Skeletal muscle cell (primary cell): Measurements from ENCODE around the gene ARHGAP27.

ENCODE experiments used
- DNase-seq: peaks from one replicate; pipeline ENCODE4 v3.0.0-alpha.2; 2010; ENCODE audit warnings: low read depth
- H3K4me3 ChIP-seq: 2 replicates; pipeline ENCODE4 v1.5.1; 2011; ENCODE audit warnings: low read depth, mild to moderate bottlenecking, control low read depth, low read length, moderate library complexity

The ARHGAP27 gene

DNA sequence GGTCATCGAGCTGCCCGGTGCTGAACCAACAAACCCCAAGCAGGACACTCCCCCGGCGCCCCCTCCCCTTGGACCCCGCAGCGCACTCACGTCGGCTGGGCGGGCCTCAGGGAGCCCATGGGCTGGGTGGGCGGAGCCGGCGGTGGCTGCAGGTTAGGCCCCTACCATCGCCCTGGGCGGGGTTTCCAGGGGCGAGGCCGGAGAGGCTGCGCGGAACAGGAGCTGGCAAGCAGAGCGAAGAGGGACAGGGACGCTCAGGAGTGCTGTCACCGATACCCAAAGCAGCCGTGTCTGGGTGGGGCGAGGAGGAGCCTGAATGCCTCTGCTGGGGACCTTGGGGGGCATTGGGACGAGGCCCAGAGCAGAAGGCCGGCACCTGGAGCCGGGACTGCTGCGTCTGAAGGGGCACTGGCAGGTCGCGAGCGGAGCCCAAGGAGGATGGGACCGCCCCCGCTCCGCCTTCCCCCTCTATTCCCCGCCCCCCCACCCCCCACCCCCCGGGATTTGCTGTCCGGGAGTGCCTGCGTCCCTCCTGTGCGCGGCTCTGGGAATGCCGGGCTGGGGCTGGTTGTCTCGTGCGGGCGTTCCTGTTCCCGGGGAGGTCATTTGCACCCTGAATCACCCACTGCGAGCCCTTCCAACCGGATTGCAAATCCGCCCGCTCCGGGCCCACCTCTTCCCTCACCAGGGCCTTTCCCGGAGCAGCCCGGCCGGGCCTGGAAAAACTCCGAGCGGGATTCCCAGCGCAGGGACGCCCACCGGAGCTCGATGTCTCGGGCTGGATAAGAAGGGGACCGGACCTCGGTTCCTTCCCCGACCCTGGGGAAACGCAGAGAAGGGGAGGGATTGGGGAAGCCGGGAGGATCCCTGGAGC lies 902 bp downstream of the ARHGAP27 start:
- H3K4me3 ChIP-seq: peak overlapping the region; percentile 42
- no peak for DNase-seq

DNA sequence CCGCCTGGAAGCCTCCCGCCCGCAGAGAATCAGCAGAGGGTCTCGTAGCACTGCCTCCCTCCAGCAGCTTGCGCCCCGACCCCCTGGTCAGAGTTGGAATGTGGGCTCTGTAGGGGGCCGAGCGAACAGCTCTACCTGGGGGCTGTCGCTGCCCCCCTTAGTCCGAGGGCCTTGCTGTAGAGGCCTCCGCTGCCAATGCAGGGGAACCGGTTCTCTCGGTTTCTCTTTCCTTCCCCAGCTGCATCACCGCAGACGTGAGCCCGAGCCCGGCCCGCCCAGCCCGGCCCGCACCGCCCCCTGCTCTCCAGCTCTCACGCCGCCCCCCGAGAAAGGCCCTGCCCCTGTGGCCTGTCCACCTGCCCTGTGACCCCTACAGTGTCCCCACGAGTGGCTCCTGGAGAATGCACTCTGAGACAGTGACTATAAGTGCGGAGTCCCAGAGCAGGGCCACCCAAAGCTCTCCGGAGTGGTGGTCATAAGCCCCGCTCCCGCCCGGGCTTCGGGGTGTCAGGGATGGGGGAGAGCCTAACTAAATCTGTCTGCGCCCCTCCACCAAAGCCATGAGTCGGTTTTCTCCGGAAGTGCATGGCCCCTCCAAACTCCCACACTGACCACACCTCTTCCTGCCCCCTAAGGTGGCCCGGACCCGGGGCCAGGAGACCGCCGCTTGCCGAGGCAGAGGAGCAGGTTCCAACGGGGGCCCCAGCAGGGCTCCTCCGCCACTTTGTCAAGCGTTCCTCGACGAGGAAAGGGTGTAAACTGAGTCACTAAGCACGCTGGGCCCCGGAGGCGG lies 1.7 kb downstream of the ARHGAP27 start:
- peak overlapping the region; percentile 42 for H3K4me3 ChIP-seq
- DNase-seq: no peak

- H3K4me3 ChIP-seq: peak overlapping the region; percentile 18
- DNase-seq: no peak
These were observed 2.5 kb downstream of the ARHGAP27 start for GRCh38 chr17:45430006-45430737.

DNA sequence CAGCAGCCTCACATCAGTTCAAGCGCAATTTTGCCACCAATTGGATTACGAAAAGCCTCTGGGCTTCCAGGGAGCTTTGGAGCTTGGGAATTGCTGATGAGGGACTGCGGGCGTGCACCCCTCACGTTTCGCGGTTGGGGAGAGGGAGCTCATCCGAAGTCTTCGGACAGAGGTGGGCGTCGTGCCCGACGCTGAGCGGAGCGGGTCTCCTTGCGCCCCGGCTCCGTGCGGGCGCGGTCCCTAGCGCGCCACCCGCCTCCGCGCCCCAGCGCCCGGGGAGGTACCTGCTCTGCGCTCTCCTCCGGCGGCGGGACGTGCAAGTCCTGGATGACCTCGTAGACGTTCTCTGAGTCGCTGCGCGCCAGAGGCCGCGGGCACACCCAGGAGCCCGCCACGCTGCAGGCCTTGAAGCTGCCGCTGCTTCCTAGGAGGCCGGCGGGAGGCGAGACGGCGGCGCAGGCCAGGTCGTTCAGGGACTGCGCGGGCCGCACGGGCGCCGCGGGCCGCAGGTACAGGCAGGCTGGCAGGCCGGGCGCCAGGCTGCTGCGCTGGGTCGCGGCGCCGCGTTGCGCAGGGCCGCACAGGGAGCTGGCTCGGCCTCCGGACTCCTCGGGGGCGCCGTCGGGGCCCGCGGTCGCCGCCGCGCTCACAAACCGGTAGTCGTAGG lies 3.2 kb downstream of the ARHGAP27 start:
- H3K4me3 ChIP-seq: no peak overlapping the region
- no peak for DNase-seq

- H3K4me3 ChIP-seq: no peak overlapping the region
- no peak for DNase-seq
These were observed 3.7 kb downstream of the ARHGAP27 start for GRCh38 chr17:45428931-45429338.

DNA sequence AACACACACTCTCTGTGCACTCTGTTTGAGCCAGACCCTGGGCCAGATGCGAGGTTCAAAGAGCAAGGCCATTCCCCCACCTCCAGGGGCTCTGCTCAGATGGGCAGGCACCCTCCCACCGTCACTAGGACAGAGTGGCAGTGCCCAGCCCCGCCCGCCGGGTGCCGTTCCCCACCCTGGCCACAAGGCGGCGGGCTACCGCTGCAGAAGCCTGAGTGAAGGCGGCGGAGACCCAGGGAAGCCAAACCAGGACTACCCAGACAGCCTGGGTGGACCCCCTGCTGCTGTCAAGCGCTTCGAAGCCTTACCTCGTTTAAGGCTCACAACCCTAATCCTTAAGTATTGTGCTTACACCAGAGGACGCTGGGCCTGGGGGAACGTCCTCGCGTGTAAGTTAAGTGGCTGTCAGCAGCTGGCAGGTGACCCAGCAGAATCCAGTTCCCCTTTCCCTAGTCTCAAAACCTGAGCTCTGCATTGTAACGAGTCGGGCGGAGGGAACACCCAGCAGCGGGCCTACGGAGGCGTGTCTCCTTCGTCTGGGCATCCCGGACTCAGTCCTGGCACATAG lies 4.5 kb downstream of the ARHGAP27 start:
- DNase-seq: no peak
- no peak overlapping the region for H3K4me3 ChIP-seq

DNA sequence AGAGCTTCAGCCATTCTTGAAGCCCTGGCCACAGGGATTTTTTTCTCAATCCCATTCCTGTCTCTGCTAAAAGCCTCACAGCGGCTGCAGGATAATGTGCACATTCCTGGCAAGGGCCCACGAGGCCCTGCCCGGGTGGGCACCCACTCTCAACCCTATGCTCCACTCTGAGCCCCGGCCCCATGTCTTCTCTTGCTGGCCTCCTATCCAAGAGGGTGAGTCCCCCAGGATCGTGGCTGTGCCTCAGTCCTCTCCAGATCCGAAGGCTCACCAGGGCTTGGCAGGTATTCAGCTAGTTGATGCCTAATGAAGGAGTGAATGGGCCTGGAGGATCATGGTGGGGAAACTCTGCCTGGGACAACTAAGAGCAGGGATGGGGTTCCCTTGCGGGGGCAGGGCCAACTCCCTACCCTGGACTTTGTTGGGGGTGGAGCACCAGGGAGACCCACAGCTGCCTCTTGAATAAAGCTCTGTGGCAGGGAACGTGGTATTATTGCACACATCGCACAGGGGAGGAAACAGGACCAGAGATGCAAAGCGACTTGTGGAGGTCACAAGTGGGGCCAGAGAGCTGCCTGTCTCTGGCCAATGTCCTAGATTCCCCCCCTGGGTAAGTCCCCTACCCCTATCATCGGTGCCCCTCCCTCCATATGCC lies 5.4 kb downstream of the ARHGAP27 start:
- no peak for DNase-seq
- no peak overlapping the region for H3K4me3 ChIP-seq

- no peak for DNase-seq
These were observed 6.1 kb downstream of the ARHGAP27 start for GRCh38 chr17:45426561-45426960.

DNA sequence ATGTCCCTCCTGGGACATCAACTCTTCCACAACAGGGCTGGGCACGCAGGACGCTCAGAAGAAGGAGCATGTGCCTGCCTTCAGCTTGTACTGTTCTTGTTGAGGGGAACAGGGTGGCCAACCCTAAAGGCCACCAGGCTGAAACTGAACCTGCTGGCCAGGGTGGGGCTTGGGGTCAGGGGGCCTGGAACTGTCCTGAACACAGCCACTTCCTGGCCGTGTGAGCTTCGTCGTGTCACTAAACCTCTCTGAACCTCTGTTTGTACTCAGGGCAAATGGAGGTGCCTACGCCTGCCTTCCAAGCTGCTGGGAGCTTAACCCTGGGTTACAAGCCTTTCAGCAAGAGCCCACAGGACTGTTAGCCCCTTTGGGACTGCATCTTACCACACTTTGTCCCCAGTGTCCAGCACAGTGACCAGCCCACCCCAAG lies 6.7 kb downstream of the ARHGAP27 start:
- no peak for DNase-seq
- no peak overlapping the region for H3K4me3 ChIP-seq

More at GRCh38 chr17:45426561-45426960, 6.1 kb downstream of the ARHGAP27 start:
- no peak overlapping the region for H3K4me3 ChIP-seq

- no peak overlapping the region for H3K4me3 ChIP-seq
- DNase-seq: peak; percentile 31
These were observed 7.3 kb downstream of the ARHGAP27 start for GRCh38 chr17:45425125-45425983.

- DNase-seq: no peak
These were observed 7.9 kb downstream of the ARHGAP27 start for GRCh38 chr17:45424769-45425124.

DNA sequence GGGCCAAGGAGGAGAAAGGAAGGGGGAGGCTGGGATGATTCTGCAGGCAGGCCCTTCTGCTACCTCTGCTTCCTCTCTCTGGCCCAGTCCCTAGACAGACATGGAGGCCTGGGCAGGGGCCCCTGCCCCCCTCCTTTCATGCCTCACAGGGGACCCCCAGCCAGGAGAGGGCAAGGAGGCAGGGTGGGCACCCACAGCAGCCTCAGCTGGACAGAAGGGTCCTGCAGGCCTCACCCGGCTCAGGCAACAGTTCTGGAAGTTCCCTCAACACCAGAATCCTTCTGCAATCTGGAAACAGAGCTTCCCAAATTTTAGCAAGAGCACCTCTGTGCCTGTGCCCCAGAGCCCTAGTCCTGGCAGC lies 8.7 kb downstream of the ARHGAP27 start:
- H3K4me3 ChIP-seq: no peak overlapping the region
- DNase-seq: no peak

More at GRCh38 chr17:45424769-45425124, 7.9 kb downstream of the ARHGAP27 start:
- H3K4me3 ChIP-seq: no peak overlapping the region

DNA sequence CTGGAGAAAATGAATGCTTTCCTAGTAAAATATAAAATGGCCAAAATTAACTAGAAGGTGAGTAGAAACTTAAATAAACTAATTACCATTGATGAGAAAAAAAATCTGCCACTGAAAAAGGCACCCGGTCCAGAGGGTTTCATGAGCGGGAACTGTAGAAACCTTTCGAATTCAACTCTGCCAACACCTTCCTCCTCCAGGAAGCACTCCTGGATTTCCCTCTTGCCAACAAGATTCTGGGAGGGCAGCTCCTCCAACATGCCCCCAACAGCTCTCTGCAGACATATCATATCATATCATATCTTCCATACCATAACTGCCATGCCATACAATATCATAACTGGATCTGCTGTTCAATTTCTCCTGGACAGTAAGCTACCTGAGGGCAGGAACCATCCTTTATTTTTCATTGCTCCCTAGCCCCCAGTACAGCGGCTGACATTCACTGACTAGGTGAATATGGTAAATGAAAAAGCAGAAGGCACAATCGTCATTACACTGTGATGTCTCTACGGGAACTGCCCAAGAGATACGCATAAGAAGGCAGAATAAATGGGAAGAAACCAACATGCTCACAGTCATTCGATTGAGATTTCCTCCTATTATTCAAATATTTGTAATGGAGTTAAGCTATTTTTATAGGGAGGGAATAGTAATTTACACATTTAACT lies 9.2 kb downstream of the ARHGAP27 start:
- no peak for DNase-seq
- no peak overlapping the region for H3K4me3 ChIP-seq

- DNase-seq: no peak
- H3K4me3 ChIP-seq: no peak overlapping the region
These were observed 17.4 kb downstream of the ARHGAP27 start for GRCh38 chr17:45414990-45415881.

- no peak for DNase-seq
- no peak overlapping the region for H3K4me3 ChIP-seq
These were observed 19.2 kb downstream of the ARHGAP27 start for GRCh38 chr17:45413498-45413923.

DNA sequence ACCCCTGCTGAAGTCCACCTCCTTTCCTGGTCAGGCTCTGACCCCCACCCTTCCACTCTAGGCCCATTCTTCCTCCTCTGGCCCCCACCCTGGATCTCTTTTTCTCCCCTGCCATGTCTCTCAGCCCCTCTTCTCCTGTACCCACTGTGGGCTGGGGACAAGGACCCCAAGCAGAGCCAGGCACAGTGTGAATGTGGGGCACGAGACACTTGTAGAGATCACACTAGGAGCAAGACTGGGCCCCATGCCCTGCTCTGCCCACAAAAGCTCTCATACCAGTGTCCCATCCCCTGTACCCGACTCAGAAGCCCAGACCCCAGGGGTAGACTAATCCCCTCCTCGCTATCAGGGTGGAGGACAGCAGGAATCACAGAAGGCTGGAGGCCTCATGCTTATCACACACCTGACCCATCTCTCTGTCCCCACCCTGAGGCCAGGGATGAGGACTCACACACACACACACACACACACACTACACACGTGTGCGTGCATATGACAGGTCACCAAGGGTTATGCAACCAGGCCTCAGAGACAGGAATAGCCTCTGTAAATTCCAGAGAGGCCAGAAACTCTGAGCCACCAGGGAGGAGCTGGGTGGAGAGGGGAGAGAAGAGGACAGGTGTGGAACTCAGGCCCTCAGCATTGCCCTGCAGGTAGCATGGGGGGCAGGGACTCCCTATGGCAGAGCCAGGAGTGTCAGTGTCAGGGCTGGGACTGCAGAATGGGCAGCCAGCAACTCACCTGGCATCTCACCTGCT lies 21.1 kb downstream of the ARHGAP27 start:
- no peak overlapping the region for H3K4me3 ChIP-seq
- DNase-seq: no peak
